Stimulated activated CD8-positive, alpha-beta memory T cell treated with anti-CD3 and anti-CD28 coated beads, Interleukin-2, amount 100 ng/mL, for 1 hour (primary cell): Measurements from ENCODE around the gene FAH.

Experiments
- DNase-seq, 2 donors: peaks; one replicate each; pipeline ENCODE4 v3.0.0-alpha.2; 2020; ENCODE audit warnings: low read depth in 2 of 2

Gene FAH

DNA sequence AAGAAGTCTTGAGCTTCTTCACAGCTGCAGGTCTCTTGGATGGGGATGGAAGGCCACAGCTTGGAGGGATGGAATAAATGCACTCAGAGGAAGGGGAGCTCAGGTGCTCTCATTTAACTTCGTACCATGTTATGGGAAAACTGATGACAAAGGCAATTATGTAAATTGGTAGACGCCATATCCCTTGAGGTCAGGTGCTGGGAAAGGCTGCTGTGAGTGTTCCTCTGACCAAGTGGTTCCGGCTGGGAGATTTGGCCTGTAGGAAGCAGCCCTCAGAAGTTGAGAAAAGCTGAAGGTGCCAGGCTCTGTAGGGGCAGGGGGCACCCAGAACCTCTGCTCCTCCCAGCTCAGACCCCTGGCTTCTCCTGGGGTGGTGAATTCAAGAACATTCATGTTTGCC, 47.1 kb downstream of the FAH start:
- DNase-seq = no peak

DNA sequence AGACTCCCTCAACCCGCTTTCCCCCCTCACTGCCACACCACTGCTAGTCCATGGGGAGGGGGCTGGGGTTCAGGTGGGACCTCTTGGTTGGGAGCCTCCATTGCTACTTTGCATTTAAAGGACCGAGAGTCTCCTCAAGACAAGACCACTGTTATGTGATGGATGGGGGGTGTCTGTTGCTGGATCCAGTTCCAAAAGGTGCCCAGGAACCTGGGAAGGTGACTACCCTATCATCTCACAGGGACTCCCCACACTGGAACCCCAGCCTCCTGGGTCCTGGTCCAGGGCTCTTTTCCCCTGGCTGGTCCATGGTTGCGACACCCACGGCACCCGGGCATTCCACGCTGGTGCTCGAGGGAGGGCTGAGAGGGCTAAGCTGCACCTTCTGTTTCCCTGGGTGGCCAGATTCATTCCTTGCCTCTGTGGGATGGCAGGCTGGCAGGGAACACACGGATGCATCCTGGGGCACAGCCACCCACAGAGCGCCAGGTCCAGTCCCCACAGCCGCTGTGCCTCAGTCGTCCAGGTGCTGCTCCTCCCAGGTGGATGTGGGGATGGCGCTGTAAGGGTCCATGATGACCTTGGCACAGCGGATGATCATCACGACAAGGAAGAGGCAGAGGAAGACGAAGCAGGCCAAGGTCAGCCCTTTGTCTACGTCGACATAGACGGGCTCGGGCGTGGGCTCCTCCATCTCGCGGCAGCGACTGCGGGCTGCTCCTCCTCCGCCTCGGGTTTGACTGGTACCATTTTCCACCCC, 48.6 kb downstream of the FAH start:
- no peak for DNase-seq

DNA sequence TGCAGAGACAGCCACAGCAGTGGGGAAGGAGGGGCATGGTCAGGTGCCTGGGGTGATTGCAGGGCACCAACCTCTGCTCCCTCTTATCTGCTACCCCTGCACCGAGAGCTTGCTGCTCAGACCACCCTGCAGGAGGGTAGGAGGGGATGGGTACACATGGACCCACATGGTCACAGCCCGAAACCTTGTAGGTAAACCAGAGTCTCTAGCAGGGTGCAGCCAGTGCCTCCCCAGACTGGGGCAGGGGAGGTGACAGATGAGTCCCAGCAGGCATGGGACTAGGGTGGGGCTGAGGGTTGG, 49.2 kb downstream of the FAH start:
- no peak for DNase-seq

DNA sequence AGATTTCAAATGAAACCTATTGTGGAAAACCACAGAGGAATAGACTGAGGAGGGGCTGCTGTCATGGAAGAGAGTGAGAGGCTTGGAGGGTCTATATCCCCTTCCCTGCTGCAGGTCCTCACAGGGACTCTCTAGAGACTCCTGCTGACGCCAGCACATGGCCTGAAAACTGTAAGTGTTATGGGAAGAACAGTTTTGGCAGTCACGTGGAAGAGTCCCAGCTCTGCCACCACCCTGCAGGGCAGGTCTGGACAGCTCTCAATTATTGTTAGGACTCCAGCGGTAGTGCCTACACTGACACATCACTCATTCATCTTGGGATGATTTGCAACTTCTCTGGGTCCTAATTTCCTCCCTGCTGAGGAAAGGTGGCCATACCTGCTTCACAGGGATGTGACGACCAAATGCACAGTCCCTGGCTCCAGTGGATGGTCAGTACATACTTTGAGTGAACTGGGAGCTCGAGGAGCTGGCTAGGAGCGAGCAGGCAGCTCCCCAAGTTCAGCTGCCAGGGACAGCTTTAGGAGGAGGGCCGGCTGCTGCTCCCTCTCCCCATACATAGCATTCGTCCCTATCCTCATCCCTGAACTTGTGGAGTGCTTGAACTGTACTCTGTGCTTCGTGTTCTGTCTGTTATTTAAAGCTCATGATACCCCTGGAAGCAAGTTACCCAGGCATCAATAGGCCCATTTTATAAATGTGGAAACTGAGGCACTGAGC, 50.0 kb downstream of the FAH start:
- no peak for DNase-seq

DNA sequence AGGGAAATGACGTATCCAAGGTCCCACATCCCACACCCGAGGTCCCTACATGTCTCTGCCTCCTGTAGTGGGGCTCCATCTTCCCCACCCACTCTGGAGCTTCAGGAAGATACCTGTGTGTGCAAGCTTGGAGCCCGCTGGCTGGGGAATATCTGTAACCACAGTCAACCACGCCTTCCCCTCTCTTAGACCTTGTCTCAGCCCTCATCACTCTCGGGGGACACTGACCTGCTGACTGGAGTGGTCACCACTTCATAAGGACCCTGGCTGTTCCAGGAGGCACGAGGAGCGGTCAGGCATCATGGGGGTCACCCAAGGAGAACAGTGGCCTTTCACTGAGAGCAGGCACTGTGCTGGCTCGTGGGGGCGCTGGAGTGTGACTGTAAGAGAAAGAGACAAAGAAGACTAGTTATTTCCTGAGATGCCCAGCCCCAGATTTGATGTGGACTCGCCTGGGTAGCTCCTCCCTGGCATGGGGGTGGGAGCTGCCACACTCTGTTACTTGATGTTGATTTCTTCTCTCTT, 50.6 kb downstream of the FAH start:
- DNase-seq = no peak

DNA sequence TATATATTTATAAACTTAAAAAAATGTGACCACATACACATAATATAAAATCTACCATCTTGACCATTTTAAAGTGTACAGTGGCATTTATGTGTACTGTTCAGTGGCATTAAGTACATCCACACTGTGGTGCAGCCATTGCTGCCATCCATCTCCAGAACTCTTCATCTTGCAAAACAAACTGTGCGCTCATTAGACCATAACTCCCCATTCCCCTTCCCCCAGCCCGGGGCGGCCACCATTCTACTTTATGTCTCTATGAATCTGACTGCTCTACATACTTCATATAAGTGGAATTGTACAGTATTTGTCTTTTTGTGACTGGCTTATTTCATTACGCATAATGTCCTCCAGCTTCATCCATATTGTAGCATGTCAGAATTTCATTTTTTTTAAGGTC, 51.4 kb downstream of the FAH start:
- DNase-seq = no peak

DNA sequence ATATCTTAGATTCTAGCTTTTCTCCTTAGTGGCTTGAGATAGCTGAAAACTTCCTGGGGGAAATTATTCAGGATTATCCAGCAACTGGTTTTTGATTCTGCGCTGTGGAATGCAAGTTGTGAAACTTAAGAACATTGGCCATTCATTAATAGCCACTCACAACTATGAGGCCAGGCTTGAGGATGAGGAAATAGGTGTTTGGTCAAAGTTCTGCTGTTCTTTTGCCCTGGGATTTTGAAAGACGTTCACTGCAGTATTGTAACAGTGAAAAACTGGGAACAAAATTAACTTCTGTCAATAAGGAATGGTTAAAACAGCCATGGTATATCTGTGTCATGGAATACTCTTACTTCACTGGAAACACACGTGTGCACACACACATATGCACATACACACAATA, 55.1 kb downstream of the FAH start:
- DNase-seq = no peak

DNA sequence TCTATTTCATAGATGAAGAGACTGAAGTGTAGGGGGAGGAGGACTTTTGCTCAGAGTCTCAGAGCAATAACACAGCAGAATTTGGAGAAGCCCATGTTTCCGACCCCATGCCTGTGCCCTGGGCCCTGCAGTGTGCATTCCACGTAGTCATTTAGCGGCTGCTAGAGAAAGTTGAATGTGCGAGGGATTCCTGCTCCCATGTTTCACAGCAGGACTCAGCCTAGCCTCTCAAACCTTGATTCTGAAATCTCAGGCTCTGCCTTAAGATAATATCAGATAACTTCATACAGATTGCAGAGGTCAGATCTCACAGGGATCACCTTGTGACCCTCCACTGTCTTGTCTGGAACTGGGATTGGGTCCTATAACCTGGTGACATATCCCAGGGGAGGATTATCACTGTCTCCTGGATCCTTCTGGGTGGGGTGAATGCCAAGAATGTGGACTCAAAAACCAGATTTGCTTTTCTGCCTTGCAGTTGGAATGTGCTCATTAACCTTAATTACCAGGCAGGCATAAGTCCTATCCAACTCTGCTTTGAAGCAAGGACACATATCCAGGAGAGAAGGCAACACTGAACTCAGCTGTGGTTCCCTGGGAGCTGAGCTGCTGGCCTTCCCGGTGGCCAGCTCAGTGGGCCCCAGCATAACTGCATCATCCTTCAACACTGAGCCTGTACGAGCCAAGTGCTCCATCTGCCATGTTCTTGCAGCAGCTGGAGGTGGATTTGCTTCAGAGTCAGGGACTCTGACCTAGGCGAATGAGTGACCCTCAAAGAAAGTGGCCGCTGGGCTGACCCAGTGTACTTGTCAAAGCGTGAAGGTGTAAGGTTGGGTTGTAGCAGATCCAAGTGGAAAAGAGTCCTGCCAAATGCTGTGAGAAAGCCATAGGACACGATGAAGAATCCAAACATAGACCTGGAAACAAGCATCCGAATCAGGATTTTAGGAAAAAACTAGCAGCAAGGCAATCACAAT, 56.2 kb downstream of the FAH start:
- no peak for DNase-seq

DNA sequence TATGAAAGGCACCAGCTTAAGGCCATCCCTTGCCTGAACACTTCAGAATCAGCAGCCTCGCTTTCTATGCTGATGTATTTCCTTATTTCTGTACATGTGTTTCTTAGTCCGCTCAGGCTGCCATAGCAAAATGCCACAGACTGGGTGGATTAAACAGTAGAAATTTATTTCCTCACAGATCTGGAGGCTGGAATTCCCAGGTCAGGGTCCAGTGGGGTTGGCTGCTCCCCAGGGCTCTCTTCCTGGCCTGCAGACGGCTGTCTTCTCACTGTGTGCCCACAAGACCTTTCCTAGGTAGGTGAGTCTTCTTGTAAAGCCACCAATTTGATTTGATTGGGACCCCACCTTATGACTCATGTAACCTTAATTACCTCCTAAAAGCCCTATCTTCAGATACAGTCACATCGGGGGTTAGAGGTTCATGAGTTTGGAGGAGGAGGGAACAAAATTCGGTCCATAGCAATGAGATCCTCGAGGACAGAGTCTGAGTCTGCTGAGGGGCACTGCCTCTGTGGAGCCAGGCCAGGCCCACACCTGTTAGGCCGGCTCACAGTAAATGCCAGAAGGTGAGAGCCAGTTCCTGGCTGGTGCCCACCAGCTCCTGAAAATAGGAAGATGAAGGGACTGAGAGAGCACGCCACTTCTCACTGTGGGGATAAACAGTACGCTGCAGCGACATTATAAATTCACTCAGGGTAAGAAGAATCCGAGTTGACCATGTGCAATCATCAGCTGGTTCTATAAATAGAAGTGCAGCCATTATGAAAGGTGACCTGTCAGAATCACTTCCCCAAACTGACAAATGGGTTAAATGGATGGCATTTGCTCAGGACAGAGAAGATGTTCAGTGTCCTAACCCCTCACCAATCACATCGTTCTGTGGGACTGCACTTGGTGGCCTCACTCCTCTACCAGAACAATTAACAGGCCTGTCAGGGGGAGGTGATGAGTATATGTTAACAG, 58.1 kb downstream of the FAH start:
- DNase-seq = no peak

DNA sequence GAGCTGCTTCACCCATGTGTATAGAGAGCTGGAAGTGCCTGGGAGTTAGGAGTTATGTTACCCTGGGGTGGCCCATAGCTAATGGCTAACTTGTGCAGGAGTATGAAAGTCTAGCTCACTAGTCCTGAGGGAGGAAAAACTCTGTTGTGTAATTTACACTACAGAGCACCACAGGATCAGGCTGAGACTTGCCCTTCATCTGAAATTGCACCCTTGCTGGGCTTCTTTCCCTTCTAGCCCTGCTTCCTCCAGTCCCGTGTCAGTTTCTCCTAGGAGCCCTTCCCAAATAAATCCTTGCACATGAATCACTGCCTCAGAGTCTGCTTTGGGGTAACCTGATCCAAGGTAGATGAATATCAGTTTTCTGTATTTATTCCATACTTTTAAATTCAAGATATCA, 59.2 kb downstream of the FAH start:
- DNase-seq = no peak

DNA sequence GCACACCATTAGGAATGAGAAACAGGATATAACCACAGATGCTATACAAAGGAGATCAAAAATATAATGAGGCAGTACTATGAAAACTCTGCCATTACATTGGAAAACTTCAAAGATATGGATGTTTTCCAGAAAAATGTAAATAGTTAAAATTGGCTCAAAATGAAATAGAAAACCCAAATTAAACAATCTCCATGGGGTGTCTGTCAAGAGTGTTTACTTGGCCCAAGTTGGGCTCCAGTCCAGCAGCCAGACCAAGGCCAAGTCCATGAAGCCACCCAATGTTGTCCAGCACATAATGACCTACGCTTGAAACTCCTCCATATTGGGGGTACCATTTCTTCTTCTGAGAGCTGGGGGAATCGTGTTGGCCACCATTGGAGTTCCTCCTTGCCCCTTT, 62.1 kb downstream of the FAH start:
- no peak for DNase-seq

DNA sequence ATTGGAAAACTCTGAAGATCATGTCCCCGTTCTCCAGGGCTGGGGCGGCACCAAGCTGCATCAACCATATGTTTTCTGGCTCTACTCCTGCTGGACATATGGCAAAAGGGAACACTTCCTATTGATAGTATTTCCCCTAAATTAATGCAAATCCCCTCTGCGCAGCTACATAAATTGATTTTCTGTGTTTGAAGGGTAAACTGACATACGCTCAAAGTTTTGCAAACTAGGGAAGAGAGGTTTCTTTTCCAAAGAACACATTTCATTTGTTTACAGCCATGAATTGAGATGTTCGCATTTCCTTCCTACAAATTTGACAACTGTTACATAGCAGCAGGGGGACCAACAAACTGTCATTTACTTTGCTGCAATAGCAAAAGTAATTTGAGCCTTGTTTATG, 63.3 kb downstream of the FAH start:
- DNase-seq = no peak

DNA sequence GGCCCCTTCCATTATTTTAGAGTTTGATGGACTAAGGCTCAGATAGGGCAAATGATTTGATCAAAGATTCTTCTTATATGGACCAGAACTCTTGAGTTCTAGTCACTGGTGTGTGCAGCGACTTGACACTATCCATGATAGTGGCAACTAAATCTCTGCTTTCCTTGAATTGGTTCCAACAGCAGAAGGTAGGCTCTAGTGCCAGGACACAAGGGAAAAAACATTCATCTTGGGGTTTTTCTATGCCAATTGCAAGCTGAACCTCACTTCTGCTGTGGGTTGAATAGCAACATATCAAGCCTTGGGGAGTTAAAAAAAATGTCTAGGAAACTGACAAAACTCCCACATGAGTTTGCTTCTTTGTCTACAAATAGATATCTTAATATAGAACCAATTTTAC, 64.1 kb downstream of the FAH start:
- no peak for DNase-seq

DNA sequence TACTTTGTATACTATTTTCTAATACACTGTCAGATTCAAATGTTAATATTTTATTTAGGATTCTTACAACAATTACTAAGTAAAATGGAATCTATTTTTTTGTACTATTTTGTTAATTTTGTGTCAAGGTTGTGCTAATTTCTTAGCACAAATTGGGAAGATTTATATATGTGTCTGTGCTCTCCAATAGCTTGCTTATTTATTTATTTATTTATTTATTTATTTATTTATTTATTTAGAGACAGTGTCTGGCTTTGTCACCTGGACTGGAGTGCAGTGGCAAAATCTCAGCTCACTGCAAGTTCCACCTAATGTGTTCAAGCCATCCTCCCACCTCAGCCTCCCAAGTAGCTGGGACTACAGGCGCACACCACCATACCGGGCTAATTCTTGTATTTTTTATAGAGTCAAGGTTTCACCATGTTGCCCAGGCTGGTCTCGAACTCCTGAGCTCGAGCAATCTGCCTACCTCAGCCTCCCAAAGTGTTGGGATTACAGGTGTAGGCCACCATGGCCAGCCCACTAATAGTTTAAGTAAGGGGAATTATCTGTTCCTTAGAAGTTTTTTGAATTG, 64.6 kb downstream of the FAH start:
- no peak for DNase-seq

DNA sequence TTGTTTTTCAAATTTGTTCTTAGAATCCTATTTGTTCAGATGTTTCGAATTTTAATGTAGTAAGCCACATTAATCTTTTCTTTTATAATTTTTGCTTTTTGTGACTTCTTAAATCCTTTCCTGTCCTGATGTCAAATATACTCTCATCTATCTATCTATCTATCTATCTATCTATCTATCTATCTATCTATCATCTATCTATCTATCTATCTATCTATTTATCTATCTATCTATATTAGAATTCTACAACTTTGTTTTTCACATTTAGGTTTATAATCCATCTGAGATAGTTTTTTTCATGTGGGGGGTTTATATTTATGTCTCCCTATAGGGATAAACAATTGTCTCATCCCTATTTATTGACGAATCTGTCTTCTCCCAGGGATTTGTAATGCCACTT, 67.2 kb downstream of the FAH start:
- no peak for DNase-seq

DNA sequence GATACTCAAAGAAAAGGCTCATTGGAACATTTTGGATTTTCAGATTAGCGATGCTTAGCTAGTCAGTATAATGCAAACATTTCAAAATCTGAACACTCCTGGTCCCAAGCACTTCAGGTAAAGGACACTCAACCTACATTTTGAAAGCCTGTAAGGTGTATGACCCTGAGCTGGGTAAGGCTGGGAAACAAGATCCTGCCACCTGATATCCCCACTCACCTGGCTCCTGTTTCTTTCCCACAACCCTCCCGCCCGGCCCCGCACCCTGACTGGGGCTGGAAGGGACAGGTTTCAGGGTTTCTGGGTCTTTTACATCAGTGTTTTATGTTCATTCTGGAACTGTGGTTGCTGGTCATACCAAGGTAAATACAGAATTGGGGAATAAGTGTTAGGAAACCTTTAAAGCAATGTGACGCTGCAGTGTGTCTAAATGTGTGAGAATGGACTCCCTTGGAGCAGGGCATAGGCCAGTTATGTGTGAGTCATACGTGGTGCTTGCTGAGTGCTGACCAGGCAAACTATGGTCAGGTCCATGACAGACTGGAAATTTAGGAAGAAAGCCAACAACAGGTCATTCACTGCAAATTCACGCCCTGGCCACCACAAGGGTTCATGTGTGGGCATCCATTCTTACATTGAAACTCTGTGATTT, 76.3 kb downstream of the FAH start:
- DNase-seq = no peak

DNA sequence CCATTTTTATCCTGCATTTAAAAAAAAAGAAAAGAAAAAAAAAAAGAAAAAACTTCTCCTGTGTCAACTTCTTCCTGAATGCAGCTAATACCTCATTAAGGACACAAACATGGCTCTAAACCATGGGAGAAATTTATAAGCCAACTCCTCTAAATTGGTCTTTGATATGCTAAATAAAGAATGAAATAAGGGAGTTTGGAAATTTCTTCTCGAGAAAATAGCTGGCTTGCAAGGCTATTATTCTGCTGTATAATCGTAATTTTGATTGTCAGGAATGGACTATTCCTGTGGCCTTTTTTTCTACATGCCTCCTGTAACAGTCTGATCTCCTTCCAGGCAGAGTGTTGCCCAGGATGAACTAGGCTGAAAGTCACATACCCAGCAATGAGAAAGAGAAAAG, 78.6 kb downstream of the FAH start:
- no peak for DNase-seq

DNA sequence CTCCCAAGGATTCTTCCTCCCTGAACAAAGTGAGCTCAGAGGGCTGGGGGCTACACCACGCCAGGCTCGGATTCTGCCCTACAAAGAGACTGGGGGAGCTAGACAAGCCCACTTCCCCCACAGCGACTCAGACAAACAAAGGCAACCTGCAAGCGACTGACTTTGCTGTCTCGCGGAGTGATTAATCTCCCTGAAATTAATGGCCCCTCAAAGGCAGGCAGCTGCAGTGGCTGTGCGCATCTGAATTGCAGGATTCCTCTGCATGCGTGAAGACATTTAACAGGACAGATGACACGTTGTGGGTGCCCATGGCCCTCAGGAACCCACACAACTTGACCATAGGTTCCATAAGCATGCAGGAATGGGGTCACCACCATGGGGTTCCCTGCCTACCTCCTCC, 80.8 kb downstream of the FAH start:
- no peak for DNase-seq

DNA sequence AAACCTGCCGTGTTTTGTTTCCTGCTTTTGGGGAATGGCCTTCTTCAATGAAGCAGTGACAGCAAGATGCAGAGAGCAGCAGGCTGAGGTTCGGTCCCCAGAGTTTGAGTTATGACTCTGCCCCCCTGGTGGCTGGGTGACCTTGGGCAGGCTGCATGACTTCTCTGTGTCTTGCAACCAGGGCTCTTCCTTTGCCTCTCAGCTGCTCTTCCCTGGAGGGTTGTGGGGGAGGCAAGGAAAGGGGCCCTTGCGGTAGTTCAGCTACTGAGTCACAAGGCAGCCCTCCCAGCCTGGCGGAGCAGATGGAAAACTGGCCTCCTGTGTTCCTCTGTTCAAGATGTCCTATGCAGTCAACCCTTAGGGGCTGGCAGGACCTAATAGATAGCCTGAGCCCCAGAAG, 82.1 kb downstream of the FAH start:
- peak in 1 of 2 donors; percentile 5 for DNase-seq
